Lower leg skin (tissue), 3 donors: ENCODE measurements around the gene RCAN1.

Source experiments
- CTCF ChIP-seq, 3 donors: fragments of 450-650 bp; IDR thresholded peaks; one replicate each; pipeline ENCODE4 v1.5.1; 2016; ENCODE audit warnings: antibody characterized with exemption in 3 of 3, mild to moderate bottlenecking in 3 of 3, moderate library complexity in 2 of 3
- POLR2A ChIP-seq, 2 donors: fragments of 450-650 bp; IDR thresholded peaks; one replicate each; pipeline ENCODE4 v1.6.1; 2016 to 2017; ENCODE audit warnings: antibody characterized with exemption in 2 of 2, mild to moderate bottlenecking in 1 of 2, moderate library complexity in 1 of 2

GRCh38 chr21:34560609-34561008, 54.3 kb downstream of the RCAN1 start:
- no peak for TF ChIP-seq CTCF (IDR thresholded peaks at IDR 0.05)
- no peak for TF ChIP-seq POLR2A (IDR thresholded peaks at IDR 0.05)
